Gastroesophageal sphincter (tissue), 4 donors: Measurements from ENCODE around the gene UBA1. TPM values are rescaled to one million over a fixed set of nuclear protein-coding genes. Genes with fewer than 3 reads are reported as not detected.

Source experiments
- ATAC-seq: fragments of 150-250 bp; one replicate; pipeline ENCODE4 v1.9.1; 2016; ENCODE audit warnings: mild to moderate bottlenecking, moderate library complexity
- H3K27ac ChIP-seq, 4 donors: fragments of 200-600 bp; sonication (generic) in 3 of 4; 1 replicate in 3 of 4; 2 replicates in 1 of 4; pipeline ENCODE4 v1.5.1; 2016 to 2019
- H3K27me3 ChIP-seq: fragments of 200-600 bp; sonication (generic); one replicate; pipeline ENCODE4 v1.5.1; 2019
- H3K36me3 ChIP-seq, 2 donors: fragments of 200-600 bp; sonication (generic); one replicate each; pipeline ENCODE4 v1.5.1; 2019; ENCODE audit warnings: control low read depth in 1 of 2
- H3K4me1 ChIP-seq, 3 donors: fragments of 200-600 bp; sonication (generic); 1 replicate in 2 of 3; 2 replicates in 1 of 3; pipeline ENCODE4 v1.5.1; 2016 to 2019; ENCODE audit warnings: control low read depth in 2 of 3
- H3K4me3 ChIP-seq, 2 donors: fragments of 200-600 bp; sonication (generic); one replicate each; pipeline ENCODE4 v1.5.1; 2019; ENCODE audit warnings: mild to moderate bottlenecking in 1 of 2, moderate library complexity in 1 of 2
- H3K9me3 ChIP-seq, 3 donors: fragments of 200-600 bp; sonication (generic); one replicate each; pipeline ENCODE4 v1.5.1; 2017 to 2019; ENCODE audit warnings: control low read depth in 2 of 3
- EP300 ChIP-seq: sonication (generic); formaldehyde crosslinking; IDR thresholded peaks from one replicate; pipeline ENCODE4 v1.6.1; 2017; ENCODE audit warnings: antibody characterized with exemption, mild to moderate bottlenecking
- POLR2A ChIP-seq, 2 donors: fragments of 450-650 bp; IDR thresholded peaks; one replicate each; pipeline ENCODE4 v1.6.1; 2017; ENCODE audit warnings: antibody characterized with exemption in 2 of 2, mild to moderate bottlenecking in 2 of 2, moderate library complexity in 1 of 2
- POLR2AphosphoS5 ChIP-seq: sonication (generic); formaldehyde crosslinking; IDR thresholded peaks from one replicate; pipeline ENCODE4 v1.6.1; 2017; ENCODE audit warnings: antibody characterized with exemption
- WGBS, 2 donors: methylation state at CpG; one replicate each; pipeline ENCODE4 v1.1.5; 2018; ENCODE audit warnings: low coverage in 1 of 2; 5-methylcytosine and 5-hydroxymethylcytosine counted together
- total RNA-seq, 4 donors: library from RNA; depleted of rRNA; stranded (reverse); fragments of >200 nt; gene quantifications; one replicate each; pipeline ENCODE4 v1.1.0, GENCODE V29; 2016
- TF ChIP-seq, protein P1 (sequence below), 4 experiments: fragments of 200-600 bp in 2 of 4; fragments of 450-650 bp in 2 of 4; sonication (generic) in 1 of 4; IDR thresholded peaks; one replicate each; pipeline ENCODE4 v1.5.1; 2017 to 2019; ENCODE audit warnings: antibody characterized with exemption in 4 of 4, mild to moderate bottlenecking in 2 of 4, moderate library complexity in 2 of 4

UBA1 gene
- total RNA-seq, 4 donors from 2014 or later, result 108 to 211 (median 123) TPM

DNA sequence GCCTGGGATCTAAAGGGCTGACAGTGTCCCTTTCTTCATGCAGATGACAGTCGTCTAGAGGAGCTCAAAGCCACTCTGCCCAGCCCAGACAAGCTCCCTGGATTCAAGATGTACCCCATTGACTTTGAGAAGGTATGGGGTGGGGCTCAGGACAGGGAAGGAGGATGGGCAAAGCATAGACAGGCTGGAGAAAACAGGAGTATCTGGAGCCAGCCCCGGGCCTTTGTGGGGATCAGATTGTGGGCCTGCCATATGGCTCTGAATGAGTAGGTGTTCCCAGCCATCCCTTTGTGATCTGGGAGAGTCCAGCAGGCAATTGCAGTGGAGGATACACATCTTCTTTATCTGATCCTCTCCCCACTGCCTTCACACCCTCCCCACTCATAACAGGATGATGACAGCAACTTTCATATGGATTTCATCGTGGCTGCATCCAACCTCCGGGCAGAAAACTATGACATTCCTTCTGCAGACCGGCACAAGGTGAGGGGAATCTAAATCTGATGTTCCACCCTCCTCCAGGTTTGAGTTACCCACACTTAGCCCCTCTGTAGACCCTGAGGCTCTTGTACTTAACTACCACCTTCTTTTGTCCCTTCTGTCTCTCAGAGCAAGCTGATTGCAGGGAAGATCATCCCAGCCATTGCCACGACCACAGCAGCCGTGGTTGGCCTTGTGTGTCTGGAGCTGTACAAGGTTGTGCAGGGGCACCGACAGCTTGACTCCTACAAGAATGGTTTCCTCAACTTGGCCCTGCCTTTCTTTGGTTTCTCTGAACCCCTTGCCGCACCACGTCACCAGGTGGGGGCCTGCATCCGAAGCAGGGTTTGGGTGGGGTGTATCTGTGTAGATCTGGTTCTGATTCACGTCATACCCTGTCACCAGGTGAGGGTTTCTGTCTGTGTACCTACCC is 19.0 kb downstream of the UBA1 start:
- Histone ChIP-seq H3K27ac (no peak overlapping the region), H3K9me3 (no peaks in the 10 kb centered on the region), H3K4me3 (no peak overlapping the region), H3K4me1 (peaks cover 0 to 13% (median 10%) of the 10 kb centered on the region in 3 donors), H3K27me3 (no peaks in the 10 kb centered on the region), H3K36me3 (peaks cover 0 to 88% of the 10 kb centered on the region in 2 donors)
- no peak for ATAC-seq
- 60 to 88% methylated on average over 1 to 6 of the region's 12 CpGs for WGBS, 2 donors
- TF ChIP-seq, protein P1, sequence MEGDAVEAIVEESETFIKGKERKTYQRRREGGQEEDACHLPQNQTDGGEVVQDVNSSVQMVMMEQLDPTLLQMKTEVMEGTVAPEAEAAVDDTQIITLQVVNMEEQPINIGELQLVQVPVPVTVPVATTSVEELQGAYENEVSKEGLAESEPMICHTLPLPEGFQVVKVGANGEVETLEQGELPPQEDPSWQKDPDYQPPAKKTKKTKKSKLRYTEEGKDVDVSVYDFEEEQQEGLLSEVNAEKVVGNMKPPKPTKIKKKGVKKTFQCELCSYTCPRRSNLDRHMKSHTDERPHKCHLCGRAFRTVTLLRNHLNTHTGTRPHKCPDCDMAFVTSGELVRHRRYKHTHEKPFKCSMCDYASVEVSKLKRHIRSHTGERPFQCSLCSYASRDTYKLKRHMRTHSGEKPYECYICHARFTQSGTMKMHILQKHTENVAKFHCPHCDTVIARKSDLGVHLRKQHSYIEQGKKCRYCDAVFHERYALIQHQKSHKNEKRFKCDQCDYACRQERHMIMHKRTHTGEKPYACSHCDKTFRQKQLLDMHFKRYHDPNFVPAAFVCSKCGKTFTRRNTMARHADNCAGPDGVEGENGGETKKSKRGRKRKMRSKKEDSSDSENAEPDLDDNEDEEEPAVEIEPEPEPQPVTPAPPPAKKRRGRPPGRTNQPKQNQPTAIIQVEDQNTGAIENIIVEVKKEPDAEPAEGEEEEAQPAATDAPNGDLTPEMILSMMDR (IDR thresholded peaks at IDR 0.05), result no peak
- TF ChIP-seq EP300, result no peak
- TF ChIP-seq POLR2AphosphoS5, result no peak
- TF ChIP-seq POLR2A (IDR thresholded peaks at IDR 0.05), result no peak

DNA sequence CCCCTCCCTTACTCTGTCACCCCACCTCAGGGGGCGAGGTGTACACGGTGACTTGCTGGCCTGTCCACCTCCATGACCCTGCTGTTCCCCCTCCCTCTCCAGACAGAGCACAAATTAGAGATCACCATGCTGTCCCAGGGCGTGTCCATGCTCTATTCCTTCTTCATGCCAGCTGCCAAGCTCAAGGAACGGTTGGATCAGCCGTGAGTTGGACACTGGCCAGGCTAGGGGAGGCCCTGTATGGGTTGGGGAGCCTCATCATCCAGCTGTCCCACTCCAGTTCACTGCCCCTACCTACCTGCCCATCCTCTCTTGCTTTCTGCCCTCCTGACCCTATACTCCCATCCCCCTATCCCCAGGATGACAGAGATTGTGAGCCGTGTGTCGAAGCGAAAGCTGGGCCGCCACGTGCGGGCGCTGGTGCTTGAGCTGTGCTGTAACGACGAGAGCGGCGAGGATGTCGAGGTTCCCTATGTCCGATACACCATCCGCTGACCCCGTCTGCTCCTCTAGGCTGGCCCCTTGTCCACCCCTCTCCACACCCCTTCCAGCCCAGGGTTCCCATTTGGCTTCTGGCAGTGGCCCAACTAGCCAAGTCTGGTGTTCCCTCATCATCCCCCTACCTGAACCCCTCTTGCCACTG is 20.9 kb downstream of the UBA1 start:
- TF ChIP-seq POLR2A (IDR thresholded peaks at IDR 0.05) (no peak), POLR2AphosphoS5 (no peak), EP300 (no peak)
- TF ChIP-seq, protein P1 (IDR thresholded peaks at IDR 0.05), result no peak
- Histone ChIP-seq H3K27me3 (no peaks in the 10 kb centered on the region), H3K36me3 (peaks cover 0 to 69% of the 10 kb centered on the region in 2 donors), H3K4me3 (no peak overlapping the region), H3K27ac (peak overlapping the region in 1 of 4 donors; percentile 93), H3K4me1 (peaks cover 0 to 16% (median 10%) of the 10 kb centered on the region in 3 donors), H3K9me3 (no peaks in the 10 kb centered on the region)
- 27 to 70% methylated on average over 2 of the region's 20 CpGs for WGBS, 2 donors
- ATAC-seq, result no peak

DNA sequence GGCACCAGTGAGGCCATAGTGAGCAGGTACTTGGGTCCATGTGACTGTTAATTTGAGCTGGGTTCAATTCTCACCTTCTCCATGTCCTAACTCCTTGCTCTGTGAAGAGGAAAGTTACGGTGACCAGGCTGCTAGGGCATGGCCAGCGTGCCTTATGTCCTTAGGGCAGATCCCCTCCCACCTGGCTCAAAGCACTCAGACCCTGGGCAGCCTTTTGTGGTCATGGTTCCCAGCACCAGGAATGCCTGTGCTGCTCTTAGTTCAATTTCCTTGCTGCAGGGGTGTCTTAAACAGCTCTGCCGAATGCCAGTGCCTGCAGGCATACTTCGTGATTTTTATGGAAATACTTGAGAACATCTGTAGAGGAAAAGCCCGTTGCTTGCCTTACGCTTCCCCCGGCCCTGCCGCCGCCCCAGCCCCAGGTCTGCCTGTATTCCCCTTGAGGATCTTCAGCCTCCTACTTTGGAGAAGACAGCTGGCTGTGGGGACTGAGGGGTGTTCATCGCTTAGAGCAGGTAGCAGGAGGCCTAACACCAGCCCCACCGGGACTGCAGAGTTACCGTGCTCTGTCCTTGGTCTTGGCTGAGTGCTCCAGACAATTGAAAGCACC is 21.8 kb downstream of the UBA1 start:
- no peak overlapping the region for H3K4me3 ChIP-seq
- 70 to 74% methylated on average over 2 to 6 of the region's 12 CpGs for WGBS, 2 donors
- H3K27me3 ChIP-seq, result no peaks in the 10 kb centered on the region
- H3K9me3 ChIP-seq, result no peaks in the 10 kb centered on the region
- H3K27ac ChIP-seq, result peak overlapping the region in 3 of 4 donors; percentile 93 to 98 (median 94)
- peaks cover 0 to 24% (median 18%) of the 10 kb centered on the region in 3 donors for H3K4me1 ChIP-seq
- H3K36me3 ChIP-seq, result peaks cover 0 to 60% of the 10 kb centered on the region in 2 donors
- TF ChIP-seq EP300 (no peak), POLR2A (IDR thresholded peaks at IDR 0.05) (no peak), POLR2AphosphoS5 (no peak)
- TF ChIP-seq, protein P1 (IDR thresholded peaks at IDR 0.05), result no peak
- no peak for ATAC-seq

DNA sequence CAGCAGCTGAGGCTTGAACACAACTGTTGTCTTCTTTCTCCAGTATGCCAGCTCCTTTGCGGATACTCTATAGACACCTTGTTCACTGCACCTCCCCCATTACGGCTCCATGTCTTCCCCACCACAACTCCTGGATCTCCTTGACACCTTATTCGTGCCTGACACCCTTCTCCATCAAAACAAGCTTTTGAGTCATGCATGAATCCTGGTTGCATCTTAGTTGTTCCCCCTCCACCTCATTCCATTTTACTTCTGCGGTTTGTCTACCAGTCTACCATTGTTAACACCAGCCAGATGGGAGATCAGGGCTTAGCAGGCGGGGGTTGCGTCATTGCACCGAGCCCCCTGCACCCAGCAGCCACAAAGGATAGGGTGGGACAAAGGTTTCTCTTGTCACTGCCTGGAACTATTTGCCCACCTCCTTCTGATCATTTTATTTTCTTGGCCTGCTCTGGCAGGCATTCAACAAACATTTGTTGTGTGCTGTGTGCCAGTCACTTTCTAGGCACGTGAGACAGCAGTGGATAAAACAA is 22.8 kb downstream of the UBA1 start:
- no peaks in the 10 kb centered on the region for H3K27me3 ChIP-seq
- H3K4me1 ChIP-seq, result peaks cover 0 to 35% (median 21%) of the 10 kb centered on the region in 3 donors
- WGBS, 2 donors, result 78 to 100% methylated on average over 2 to 7 of the region's 8 CpGs
- no peak for TF ChIP-seq EP300
- TF ChIP-seq POLR2AphosphoS5, result no peak
- TF ChIP-seq, protein P1 (IDR thresholded peaks at IDR 0.05), result no peak
- TF ChIP-seq POLR2A (IDR thresholded peaks at IDR 0.05), result no peak
- peaks cover 0 to 50% of the 10 kb centered on the region in 2 donors for H3K36me3 ChIP-seq
- no peak overlapping the region for H3K4me3 ChIP-seq
- H3K27ac ChIP-seq, result peak overlapping the region; percentile 88 to 98 (median 94)
- no peak for ATAC-seq
- no peaks in the 10 kb centered on the region for H3K9me3 ChIP-seq
